Neural cell (in vitro differentiated cells): ENCODE results near the gene SOX12. TPM values are rescaled to one million over a fixed set of nuclear protein-coding genes. Genes with fewer than 3 reads are reported as not detected.
A peak's percentile ranks its signal among the peaks of the same experiment; 100 is the strongest.

Source experiments
- H2AFZ ChIP-seq: fragments of 200-600, 300-800 bp; sonication (generic), shearing (Covaris generic); 2 replicates; pipeline ENCODE4 v1.6.0; 2014; ENCODE audit warnings: low read depth, mild to moderate bottlenecking, antibody characterized with exemption, low read length, moderate library complexity
- H3F3A ChIP-seq: fragments of 200-600 bp; shearing (Covaris generic); 2 replicates; pipeline ENCODE4 v1.6.1; 2016; ENCODE audit warnings: mild to moderate bottlenecking, moderate library complexity, mixed read lengths, antibody characterized with exemption, low read length; ENCODE audit not compliant: insufficient read depth, poor library complexity, severe bottlenecking
- H3K27ac ChIP-seq: fragments of 200-600, 300-800 bp; sonication (generic), shearing (Covaris generic); 2 replicates; pipeline ENCODE4 v1.5.1; 2014; ENCODE audit warnings: mild to moderate bottlenecking, low read length, moderate library complexity
- H3K27me3 ChIP-seq: fragments of 300-800, 200-600 bp; sonication (generic), shearing (Covaris generic); 2 replicates; pipeline ENCODE4 v1.6.0; 2014; ENCODE audit warnings: mild to moderate bottlenecking, low read depth, low read length, moderate library complexity; ENCODE audit not compliant: insufficient read depth
- H3K36me3 ChIP-seq: fragments of 300-800, 200-600 bp; sonication (generic), shearing (Covaris generic); 2 replicates; pipeline ENCODE4 v1.5.1; 2014; ENCODE audit warnings: mild to moderate bottlenecking, antibody characterized with exemption, low read length, moderate library complexity; ENCODE audit not compliant: insufficient read depth
- H3K4me2 ChIP-seq: fragments of 300-800, 200-600 bp; sonication (generic), shearing (Covaris generic); 2 replicates; pipeline ENCODE4 v1.6.0; 2014; ENCODE audit warnings: mild to moderate bottlenecking, low read length
- H3K4me3 ChIP-seq: fragments of 300-800, 200-600 bp; sonication (generic), shearing (Covaris generic); 2 replicates; pipeline ENCODE4 v1.5.1; 2014; ENCODE audit warnings: mild to moderate bottlenecking, low read length, moderate library complexity
- H3K79me2 ChIP-seq: fragments of 200-600 bp; shearing (Covaris generic); replicated peaks from 2 replicates; pipeline ENCODE4 v1.6.0; 2014; ENCODE audit warnings: mild to moderate bottlenecking, low read length, moderate library complexity; ENCODE audit not compliant: insufficient read depth
- H3K9ac ChIP-seq: fragments of 300-800, 200-600 bp; sonication (generic), shearing (Covaris generic); 2 replicates; pipeline ENCODE4 v1.6.1; 2016; ENCODE audit warnings: mild to moderate bottlenecking, low read length, mixed read lengths
- H3K9me2 ChIP-seq: fragments of 200-600 bp; shearing (Covaris generic); 2 replicates; pipeline ENCODE4 v1.6.1; 2016; ENCODE audit warnings: mild to moderate bottlenecking, low read length, mixed read lengths; ENCODE audit not compliant: insufficient read depth
- H3K9me3 ChIP-seq: fragments of 200-600, 300-800 bp; sonication (generic), shearing (Covaris generic); 2 replicates; pipeline ENCODE4 v1.6.1; 2016; ENCODE audit warnings: mild to moderate bottlenecking, mixed run types, low read length, moderate library complexity, mixed read lengths
- H4K20me1 ChIP-seq: fragments of 200-600 bp; shearing (Covaris generic); 2 replicates; pipeline ENCODE4 v1.6.1; 2016; ENCODE audit warnings: mild to moderate bottlenecking, mixed run types; ENCODE audit not compliant: insufficient read depth
- EP300 ChIP-seq: fragments of 450-650 bp; conservative IDR thresholded peaks from 2 replicates; pipeline ENCODE4 v1.6.1; 2014; ENCODE audit warnings: antibody characterized with exemption, mild to moderate bottlenecking, moderate library complexity; ENCODE audit not compliant: poor library complexity, severe bottlenecking
- EZH2 ChIP-seq: fragments of 200-600, 300-800 bp; shearing (Covaris generic), sonication (generic); IDR thresholded peaks from 2 replicates; pipeline ENCODE4 v1.6.1; 2014; ENCODE audit warnings: antibody characterized with exemption, low read length, borderline replicate concordance, mild to moderate bottlenecking; ENCODE audit not compliant: insufficient read depth, poor library complexity, severe bottlenecking
- MXI1 ChIP-seq: fragments of 450-650 bp; conservative IDR thresholded peaks from 2 replicates; pipeline ENCODE4 v1.6.1; 2014; ENCODE audit warnings: antibody characterized with exemption, mild to moderate bottlenecking; ENCODE audit not compliant: poor library complexity, severe bottlenecking
- POLR2AphosphoS5 ChIP-seq: IDR thresholded peaks from 2 replicates; pipeline ENCODE4 v1.6.1; 2012
- RAD21 ChIP-seq: fragments of 450-650 bp; conservative IDR thresholded peaks from 2 replicates; pipeline ENCODE4 v1.6.1; 2014; ENCODE audit warnings: antibody characterized with exemption, mild to moderate bottlenecking, moderate library complexity
- REST ChIP-seq: IDR thresholded peaks from 2 replicates; pipeline ENCODE4 v1.6.1; 2012; ENCODE audit warnings: borderline replicate concordance
- SMC3 ChIP-seq: fragments of 450-650 bp; conservative IDR thresholded peaks from 2 replicates; pipeline ENCODE4 v1.6.1; 2014; ENCODE audit warnings: antibody characterized with exemption, mild to moderate bottlenecking, moderate library complexity; ENCODE audit not compliant: poor library complexity
- TAF1 ChIP-seq: IDR thresholded peaks from 2 replicates; pipeline ENCODE4 v1.6.1; 2012; ENCODE audit warnings: low read depth
- polyA plus RNA-seq: library from polyadenylated mRNA; depleted of rRNA; stranded (reverse); fragments of >200 nt; gene quantifications from 2 replicates; pipeline ENCODE4 v1.2.3, GENCODE V29; 2014
- TF ChIP-seq, protein P1 (sequence below): fragments of 450-650 bp; IDR thresholded peaks from 2 replicates; pipeline ENCODE4 v1.5.1; 2014; ENCODE audit warnings: antibody characterized with exemption, mild to moderate bottlenecking, moderate library complexity; ENCODE audit not compliant: poor library complexity, severe bottlenecking

SOX12 gene
- polyA plus RNA-seq, 1 donor from 2014 or later = 6.8 TPM

DNA sequence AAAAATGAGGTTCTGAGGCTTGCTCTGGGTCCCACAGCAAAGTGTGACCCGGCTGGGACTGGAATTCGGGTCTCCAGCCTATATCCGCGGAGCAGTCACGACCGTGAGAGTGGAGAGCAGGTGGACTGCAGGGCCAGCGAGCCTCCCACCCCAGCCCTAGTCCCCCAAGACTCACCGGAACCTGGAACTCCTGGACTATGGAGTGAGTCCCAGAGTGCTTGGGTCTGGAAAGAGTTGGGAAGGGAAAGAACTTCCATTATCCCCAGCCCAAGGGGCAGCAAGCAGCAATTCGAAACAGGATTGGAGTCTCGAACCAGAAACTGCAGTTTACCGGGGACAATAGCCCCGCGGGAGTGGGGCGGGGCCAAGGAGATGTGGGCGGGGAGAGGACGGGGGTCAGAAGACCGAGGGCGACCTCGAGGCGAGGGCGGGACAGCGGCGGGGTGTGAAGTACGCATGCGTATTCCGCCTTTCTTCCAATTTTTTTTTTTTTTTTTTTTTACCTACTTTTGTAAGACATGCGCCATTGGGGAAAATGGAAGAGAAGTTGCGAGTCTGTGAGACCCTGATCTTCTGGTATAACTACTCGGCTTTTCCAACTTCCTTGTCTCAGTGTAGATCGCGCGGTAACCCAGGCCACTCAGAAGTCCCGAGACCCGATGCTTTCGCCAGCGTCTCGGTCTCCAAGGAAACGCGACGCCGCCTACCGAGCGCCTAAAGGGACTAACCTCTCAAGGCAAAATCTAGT lies 35.1 kb upstream of the SOX12 start, which contains the start of gene C20orf96:
TSS of gene C20orf96 (minus strand) at position 667 of the 748 bp plus-strand sequence. CDS start at position 527, 140 bp downstream.
- Histone ChIP-seq H3K36me3 (no peaks in the 10 kb centered on the region), H3K79me2 (peaks cover 17% of the 10 kb centered on the region), H3K27ac (peak within 1 kb of the TSS; percentile 52), H3K4me3 (peak within 1 kb of the TSS; percentile 84), H3K9ac (peak within 1 kb of the TSS; percentile 68), H3K9me2 (no peaks in the 10 kb centered on the region), H4K20me1 (no peaks in the 10 kb centered on the region), H3F3A (no peaks in the 10 kb centered on the region), H3K27me3 (no peaks in the 10 kb centered on the region), H2AFZ (peak within 1 kb of the TSS; percentile 86), H3K4me2 (peak within 1 kb of the TSS; percentile 64), H3K9me3 (no peaks in the 10 kb centered on the region)
- no peak for TF ChIP-seq REST
- no peak for TF ChIP-seq EZH2
- no peak for TF ChIP-seq SMC3
- peak; percentile 26 for TF ChIP-seq RAD21
- TF ChIP-seq TAF1 = no peak
- TF ChIP-seq POLR2AphosphoS5 = no peak
- TF ChIP-seq, protein P1, sequence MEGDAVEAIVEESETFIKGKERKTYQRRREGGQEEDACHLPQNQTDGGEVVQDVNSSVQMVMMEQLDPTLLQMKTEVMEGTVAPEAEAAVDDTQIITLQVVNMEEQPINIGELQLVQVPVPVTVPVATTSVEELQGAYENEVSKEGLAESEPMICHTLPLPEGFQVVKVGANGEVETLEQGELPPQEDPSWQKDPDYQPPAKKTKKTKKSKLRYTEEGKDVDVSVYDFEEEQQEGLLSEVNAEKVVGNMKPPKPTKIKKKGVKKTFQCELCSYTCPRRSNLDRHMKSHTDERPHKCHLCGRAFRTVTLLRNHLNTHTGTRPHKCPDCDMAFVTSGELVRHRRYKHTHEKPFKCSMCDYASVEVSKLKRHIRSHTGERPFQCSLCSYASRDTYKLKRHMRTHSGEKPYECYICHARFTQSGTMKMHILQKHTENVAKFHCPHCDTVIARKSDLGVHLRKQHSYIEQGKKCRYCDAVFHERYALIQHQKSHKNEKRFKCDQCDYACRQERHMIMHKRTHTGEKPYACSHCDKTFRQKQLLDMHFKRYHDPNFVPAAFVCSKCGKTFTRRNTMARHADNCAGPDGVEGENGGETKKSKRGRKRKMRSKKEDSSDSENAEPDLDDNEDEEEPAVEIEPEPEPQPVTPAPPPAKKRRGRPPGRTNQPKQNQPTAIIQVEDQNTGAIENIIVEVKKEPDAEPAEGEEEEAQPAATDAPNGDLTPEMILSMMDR = peak; percentile 65
- peak; percentile 80 for TF ChIP-seq MXI1

GRCh38 chr20:294602-295001 lies 30.8 kb upstream of the SOX12 start:
- TF ChIP-seq EP300 (no peak), EZH2 (no peak), TAF1 (no peak), POLR2AphosphoS5 (no peak), RAD21 (no peak), SMC3 (no peak), REST (no peak), MXI1 (no peak)
- TF ChIP-seq, protein P1 = no peak
- Histone ChIP-seq H2AFZ (no peak overlapping the region), H3K79me2 (peaks cover 28% of the 10 kb centered on the region)

More at GRCh38 chr20:294602-295001, 30.8 kb upstream of the SOX12 start:
- no peaks in the 10 kb centered on the region for H3K36me3 ChIP-seq
- H4K20me1 ChIP-seq = no peaks in the 10 kb centered on the region
- H3F3A ChIP-seq = peaks cover 3% of the 10 kb centered on the region
- no peak overlapping the region for H3K9ac ChIP-seq
- no peaks in the 10 kb centered on the region for H3K27me3 ChIP-seq
- no peaks in the 10 kb centered on the region for H3K9me3 ChIP-seq
- H3K9me2 ChIP-seq = no peaks in the 10 kb centered on the region
- no peak overlapping the region for H3K27ac ChIP-seq
- no peak overlapping the region for H3K4me3 ChIP-seq
- H3K4me2 ChIP-seq = no peak overlapping the region
